WI38 (cell line): ENCODE data around the gene MS4A18.
"Not testable (repeated sequence)": the region's sequence is repeated elsewhere in the genome, so short reads cannot be mapped to it uniquely, and the experiment has no call there.

Experiments used
- H3K4me3 ChIP-seq: 2 replicates; pipeline ENCODE4 v1.5.1; 2011; ENCODE audit warnings: low read depth, mild to moderate bottlenecking, control low read depth, low read length
- TF ChIP-seq, protein P1 (sequence below): IDR thresholded peaks from 2 replicates; pipeline ENCODE4 v1.5.1; 2012; ENCODE audit warnings: low read depth, mild to moderate bottlenecking, control low read depth, low read length

Gene MS4A18

DNA sequence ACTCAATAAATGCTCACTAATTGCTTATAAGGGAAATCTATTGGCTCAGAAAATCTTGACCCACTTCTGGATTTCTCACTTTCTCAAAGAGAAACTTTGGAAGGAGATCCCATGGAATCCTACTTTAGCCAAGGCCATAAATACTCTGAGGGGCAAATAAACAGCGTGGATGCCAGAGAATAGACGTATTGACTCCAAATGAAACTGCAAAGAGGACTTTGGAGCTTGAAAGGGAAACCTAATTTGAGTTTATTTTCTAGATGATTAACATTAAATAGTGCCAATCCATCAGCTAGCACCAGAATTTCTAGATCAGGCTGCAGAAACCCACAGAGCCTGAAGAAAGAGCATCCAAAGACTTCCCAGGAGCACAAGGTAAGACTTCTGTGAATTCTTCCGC lies at the start of gene MS4A18:
TSS of gene MS4A18 (plus strand) at position 301 of the 400 bp plus-strand sequence.
- no peak within 1 kb of the TSS for H3K4me3 ChIP-seq
- TF ChIP-seq, protein P1, sequence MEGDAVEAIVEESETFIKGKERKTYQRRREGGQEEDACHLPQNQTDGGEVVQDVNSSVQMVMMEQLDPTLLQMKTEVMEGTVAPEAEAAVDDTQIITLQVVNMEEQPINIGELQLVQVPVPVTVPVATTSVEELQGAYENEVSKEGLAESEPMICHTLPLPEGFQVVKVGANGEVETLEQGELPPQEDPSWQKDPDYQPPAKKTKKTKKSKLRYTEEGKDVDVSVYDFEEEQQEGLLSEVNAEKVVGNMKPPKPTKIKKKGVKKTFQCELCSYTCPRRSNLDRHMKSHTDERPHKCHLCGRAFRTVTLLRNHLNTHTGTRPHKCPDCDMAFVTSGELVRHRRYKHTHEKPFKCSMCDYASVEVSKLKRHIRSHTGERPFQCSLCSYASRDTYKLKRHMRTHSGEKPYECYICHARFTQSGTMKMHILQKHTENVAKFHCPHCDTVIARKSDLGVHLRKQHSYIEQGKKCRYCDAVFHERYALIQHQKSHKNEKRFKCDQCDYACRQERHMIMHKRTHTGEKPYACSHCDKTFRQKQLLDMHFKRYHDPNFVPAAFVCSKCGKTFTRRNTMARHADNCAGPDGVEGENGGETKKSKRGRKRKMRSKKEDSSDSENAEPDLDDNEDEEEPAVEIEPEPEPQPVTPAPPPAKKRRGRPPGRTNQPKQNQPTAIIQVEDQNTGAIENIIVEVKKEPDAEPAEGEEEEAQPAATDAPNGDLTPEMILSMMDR = no peak

DNA sequence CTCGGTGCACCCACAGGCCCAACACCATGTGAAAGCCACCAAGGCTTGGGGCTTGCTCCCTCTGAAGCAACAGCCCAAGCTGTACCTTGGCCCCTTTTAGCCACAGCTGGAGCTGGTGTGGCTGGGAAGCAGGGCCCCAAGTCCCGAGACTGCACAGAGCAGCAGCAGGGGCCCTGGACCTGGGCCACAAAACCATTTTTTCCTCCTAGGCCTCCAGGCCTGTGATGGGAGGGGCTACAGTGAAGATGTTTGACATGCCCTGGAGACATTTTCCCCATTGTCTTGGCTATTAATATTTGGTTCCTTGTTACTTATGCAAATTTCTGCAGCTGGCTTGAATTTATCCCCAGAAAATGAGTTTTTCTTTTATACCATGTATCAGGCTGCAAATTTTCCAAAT lies 46.3 kb upstream of the MS4A18 start:
- not testable (repeated sequence) for H3K4me3 ChIP-seq

DNA sequence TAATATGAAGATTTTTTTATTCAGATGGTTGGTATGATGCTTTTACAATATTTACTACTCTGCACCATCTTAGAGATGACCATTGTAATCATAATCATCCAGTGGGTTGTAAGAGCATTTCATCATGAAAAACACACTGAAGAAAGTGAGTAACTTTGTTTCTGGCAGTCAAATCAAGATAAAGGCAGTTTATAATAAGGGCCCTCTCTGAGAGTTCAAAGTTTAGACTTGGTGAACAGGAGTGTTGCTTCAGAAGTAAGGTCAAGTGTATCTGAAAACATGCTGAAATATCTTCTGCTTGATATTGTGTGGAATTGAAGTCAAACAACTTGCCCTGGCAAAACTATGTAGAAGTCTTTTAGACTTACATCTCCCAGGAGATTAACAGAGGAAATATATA lies 44.6 kb upstream of the MS4A18 start:
- TF ChIP-seq, protein P1 = no peak

DNA sequence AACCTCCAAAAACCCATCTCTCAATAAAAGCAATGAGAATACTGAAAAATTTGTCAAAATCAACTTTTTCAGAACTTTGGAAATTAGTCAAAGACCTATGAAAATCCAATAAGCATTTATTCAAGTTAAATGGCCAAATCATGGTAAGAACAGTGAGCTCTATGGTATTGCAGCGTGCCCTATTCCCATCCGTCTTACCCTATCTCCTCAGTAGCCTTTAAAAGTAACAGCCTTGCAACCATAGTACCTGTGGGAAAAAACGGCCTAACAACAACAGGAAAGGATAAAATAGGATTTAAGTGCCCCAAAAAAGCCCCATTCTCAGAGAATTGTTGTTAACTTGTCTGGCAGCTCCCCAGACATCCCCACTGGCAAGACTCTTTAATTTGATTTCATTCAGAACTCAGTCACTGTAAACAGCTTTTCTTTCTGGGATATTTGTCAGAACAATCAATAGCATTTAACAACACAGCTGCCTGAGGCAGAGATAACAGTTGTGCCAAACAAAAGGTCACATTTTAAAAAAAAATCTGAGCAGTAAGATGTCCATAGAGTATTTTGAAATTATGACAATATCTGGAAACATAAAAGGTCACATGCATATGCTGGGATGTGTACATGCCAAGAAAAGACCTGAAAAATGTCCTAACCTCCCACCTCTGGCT lies 43.9 kb upstream of the MS4A18 start:
- TF ChIP-seq, protein P1 = no peak

More for the DNA sequence above, 44.6 kb upstream of the MS4A18 start:
- no peak overlapping the region for H3K4me3 ChIP-seq

DNA sequence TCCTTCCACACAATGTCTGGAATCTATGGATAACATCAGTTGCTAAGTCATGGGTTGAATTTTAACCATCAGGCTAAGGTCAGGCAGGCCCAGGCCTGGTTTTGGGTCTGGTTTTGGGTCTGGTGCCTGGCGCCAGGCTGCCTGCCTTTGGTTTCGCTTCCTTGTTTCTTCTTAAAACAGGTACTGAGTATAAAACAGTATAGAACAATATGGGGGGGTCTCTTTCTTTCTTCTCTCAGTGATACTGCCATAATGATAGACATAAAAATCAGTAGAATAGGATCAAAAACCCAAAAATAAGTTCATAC lies 40.0 kb upstream of the MS4A18 start:
- not testable (repeated sequence) for H3K4me3 ChIP-seq

More for the DNA sequence above, 43.9 kb upstream of the MS4A18 start:
- H3K4me3 ChIP-seq = no peak overlapping the region

DNA sequence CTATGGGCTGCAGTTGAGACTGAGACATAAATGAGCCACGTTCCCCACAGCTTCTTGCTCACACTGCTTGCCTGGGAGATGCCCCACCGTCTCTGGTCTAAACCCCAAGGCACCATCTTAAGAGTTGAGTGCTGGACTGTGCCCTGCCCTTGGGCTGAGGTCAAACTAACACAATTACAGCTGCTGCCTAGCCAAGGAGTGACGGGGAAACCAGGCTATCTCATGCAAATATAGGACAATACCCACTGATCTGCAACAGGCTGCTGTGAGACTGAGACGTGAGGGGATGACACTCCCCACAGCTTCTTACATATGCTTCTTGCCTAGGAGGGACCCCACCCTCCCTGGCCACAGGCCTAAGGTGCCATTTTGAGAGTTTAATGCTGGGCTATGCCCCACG lies 32.9 kb upstream of the MS4A18 start:
- no peak overlapping the region for H3K4me3 ChIP-seq
- TF ChIP-seq, protein P1 = no peak

DNA sequence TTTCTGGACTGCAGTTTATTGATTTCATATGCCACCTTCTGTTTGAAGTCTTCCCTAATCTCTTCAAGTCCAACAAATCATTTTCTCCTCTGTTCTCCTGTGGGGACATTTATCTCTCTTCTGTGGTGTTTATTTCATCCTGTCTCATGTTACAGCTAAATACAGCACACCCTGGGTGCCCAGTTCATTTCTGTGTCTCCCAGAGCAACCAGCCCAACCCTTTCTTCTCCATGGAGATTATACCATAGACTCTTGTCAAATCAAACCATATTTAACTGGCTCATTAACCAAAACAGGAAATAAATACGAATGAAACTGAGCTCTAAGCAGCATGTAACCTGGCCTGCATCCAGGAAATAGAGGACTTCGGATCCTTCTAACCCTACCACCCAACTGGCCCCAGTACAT lies 25.2 kb upstream of the MS4A18 start, which contains the start of gene MS4A8:
TSS of gene MS4A8 (plus strand) at position 329 of the 408 bp plus-strand sequence. CDS start 1,249 bp downstream, outside the sequence.
- H3K4me3 ChIP-seq = no peak within 1 kb of the TSS
- TF ChIP-seq, protein P1 = no peak

DNA sequence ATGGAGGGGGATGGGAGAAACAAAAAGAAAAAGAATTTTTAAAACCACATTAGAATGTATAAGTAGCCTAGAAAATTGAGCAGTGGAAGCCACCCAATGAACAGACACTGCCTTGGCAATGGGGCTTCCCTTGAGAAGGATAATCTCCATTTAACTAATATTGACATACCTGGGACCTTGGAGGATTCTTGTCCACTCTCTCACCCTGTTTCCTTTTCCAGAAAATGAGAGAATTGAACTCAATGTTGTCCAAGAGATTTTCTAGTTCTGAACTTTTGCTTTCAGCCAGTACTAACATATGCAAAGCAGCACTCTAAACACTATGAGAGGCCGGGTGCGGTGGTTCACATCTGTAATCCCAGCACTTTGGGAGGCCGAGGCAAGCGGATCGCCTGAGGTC lies 24.6 kb upstream of the MS4A18 start:
- H3K4me3 ChIP-seq = no peak overlapping the region
- TF ChIP-seq, protein P1 = no peak
